NCI-H1694 (cell line): ENCODE data around the gene FYCO1.

Source experiments
- DNase-seq: peaks from one replicate; lab custom pipeline; 2025; lab: John Stamatoyannopoulos, UW

FYCO1 gene

GRCh38 chr3:45885979-45886705, 109.5 kb downstream of the FYCO1 start, which contains the start of gene CCR9:
TSS of gene CCR9 (plus strand) at chr3:45886543. CDS start at chr3:45894934, 8,391 bp downstream.
- DNase-seq: no peak

GRCh38 chr3:45884368-45885201, 111.0 kb downstream of the FYCO1 start:
- no peak for DNase-seq

- DNase-seq: no peak
Observed at GRCh38 chr3:45881078-45882022, 114.3 kb downstream of the FYCO1 start.

GRCh38 chr3:45880725-45881077, 114.9 kb downstream of the FYCO1 start:
- no peak for DNase-seq

GRCh38 chr3:45878124-45878523, 117.5 kb downstream of the FYCO1 start:
- DNase-seq: no peak

- no peak for DNase-seq
Observed at GRCh38 chr3:45874677-45875346, 120.8 kb downstream of the FYCO1 start.

GRCh38 chr3:45873638-45874037, 122.0 kb downstream of the FYCO1 start:
- no peak for DNase-seq

- no peak for DNase-seq
Observed at GRCh38 chr3:45873036-45873435, 122.6 kb downstream of the FYCO1 start.

- no peak for DNase-seq
Observed at GRCh38 chr3:45872569-45872968, 123.1 kb downstream of the FYCO1 start.

GRCh38 chr3:45871780-45872179, 123.8 kb downstream of the FYCO1 start:
- no peak for DNase-seq

- DNase-seq: no peak
Observed at GRCh38 chr3:45870099-45870498, 125.5 kb downstream of the FYCO1 start.

- no peak for DNase-seq
Observed at GRCh38 chr3:45869638-45870037, 126.0 kb downstream of the FYCO1 start.

GRCh38 chr3:45868650-45869049, 127.0 kb downstream of the FYCO1 start:
- no peak for DNase-seq

- DNase-seq: no peak
Observed at GRCh38 chr3:45868213-45868612, 127.4 kb downstream of the FYCO1 start.
